ENCODE data around the gene COMP. TPM values are rescaled to one million over a fixed set of nuclear protein-coding genes. Genes with fewer than 3 reads are reported as not detected.

The COMP gene
- total and polyA plus RNA-seq, 10 of the 15 experiments (the other 5 are each of a cell fraction or from before 2014, with no cell fraction given) = 0.17 TPM; not detected in 9

- TF ChIP-seq ZBTB40 (IDR thresholded peaks at IDR 0.05; ENCODE audit: borderline replicate concordance) (no peak), GABPA (IDR thresholded peaks at IDR 0.05; ENCODE audit: low read depth) (no peak), BHLHE40 (IDR thresholded peaks at IDR 0.05; ENCODE audit: borderline replicate concordance in 1 of 2, low read depth in 2 of 2, low read length in 1 of 2) (no peak), TARDBP (IDR thresholded peaks at IDR 0.05; ENCODE audit: borderline replicate concordance) (no peak), CHD4 (IDR thresholded peaks at IDR 0.05) (no peak)
These were observed 15.4 kb downstream of the COMP start (continued) for GRCh38 chr19:18775586-18776287.

- no TSS peak for BruUV-seq (replicated peaks)
- H3K27ac ChIP-seq (ENCODE audit: control insufficient read depth, insufficient read depth) = no peak overlapping the region
- H3K4me2 ChIP-seq (ENCODE audit: control insufficient read depth, insufficient read depth) = no peak overlapping the region
- no peak for ATAC-seq
- no peak for DNase-seq (ENCODE audit: low read depth, low spot score)
- WGBS (ENCODE audit: insufficient coverage, insufficient replicate concordance, low lambda C conversion rate, missing lambda C conversion rate) = 79% methylated on average over 40 of the region's 40 CpGs
- intact Hi-C loops (cut with micrococcal nuclease; ENCODE audit: unreplicated experiment) (loop anchor here (5.0 kb wide), 1 partner anchor 72 kb away; no protein-coding TSS in a partner anchor), in situ Hi-C loops (cut with MboI) (no loop called here)
- H3K4me1 ChIP-seq (ENCODE audit: control insufficient read depth, insufficient read depth, low read length) = no peaks in the 10 kb centered on the region
- H3K27me3 ChIP-seq (replicated peaks in 1 of 2; ENCODE audit: control insufficient read depth in 2 of 2, insufficient read depth in 2 of 2, low read length in 1 of 2) = no peaks in the 10 kb centered on the region
- H4K20me1 ChIP-seq (ENCODE audit: control insufficient read depth, insufficient read depth) = no peaks in the 10 kb centered on the region
- no peak for FAIRE-seq
- H2AFZ ChIP-seq (ENCODE audit: control insufficient read depth, low read depth, low read length) = no peak overlapping the region
- no peaks in the 10 kb centered on the region for H3K9me3 ChIP-seq (replicated peaks; ENCODE audit: control insufficient read depth, insufficient read depth, low read length)
- RAD21 ChIA-PET (ENCODE audit: unreplicated experiment) = no interaction called here
- no peak overlapping the region for H3K9ac ChIP-seq (ENCODE audit: control insufficient read depth, insufficient read depth, low read length)
- POLR2A ChIA-PET = no interaction called here
- H3K36me3 ChIP-seq (ENCODE audit: control insufficient read depth in 2 of 2, insufficient read depth in 2 of 2, low read length in 1 of 2) = no peaks in the 10 kb centered on the region
- SMC1A ChIA-PET (ENCODE audit: uncharacterized antibody, unreplicated experiment) = no interaction called here
- no peak overlapping the region for H3K4me3 ChIP-seq
- no peaks in the 10 kb centered on the region for H3K79me2 ChIP-seq (ENCODE audit: control insufficient read depth, insufficient read depth, low read length)
- CTCF ChIA-PET = no interaction called here
- TF ChIP-seq PRDM15 (CRISPR knock-in tag; IDR thresholded peaks at IDR 0.05) (no peak), NR2F1 (conservative IDR thresholded peaks at IDR 0.05) (no peak), EED (IDR thresholded peaks at IDR 0.05; ENCODE audit: low read depth) (no peak), MXI1 (IDR thresholded peaks at IDR 0.05; ENCODE audit: low read depth, low read length) (no peak), NFXL1 (IDR thresholded peaks at IDR 0.05; ENCODE audit: borderline replicate concordance) (no peak), EZH2 (IDR thresholded peaks at IDR 0.05; ENCODE audit: borderline replicate concordance, control insufficient read depth, low read depth, low read length) (no peak), HCFC1 (IDR thresholded peaks at IDR 0.05; ENCODE audit: low read length) (no peak), BCL11A (IDR thresholded peaks at IDR 0.05; ENCODE audit: low read depth, low read length) (no peak), MAX (IDR thresholded peaks at IDR 0.05; ENCODE audit: low read depth, low read length) (no peak)
These were observed 16.2 kb downstream of the COMP start for GRCh38 chr19:18774782-18775444.

Data from GM12878 (cell line).